GM18909 (cell line): ENCODE results near the gene POLR2F.

Experiments used
- ATAC-seq: cut with Tn5 transposase; IDR thresholded peaks from one replicate; pipeline ENCODE4 v1.9.1; 2021; ENCODE audit warnings: mild to moderate bottlenecking; ENCODE audit not compliant: unreplicated experiment, poor library complexity

POLR2F gene

DNA sequence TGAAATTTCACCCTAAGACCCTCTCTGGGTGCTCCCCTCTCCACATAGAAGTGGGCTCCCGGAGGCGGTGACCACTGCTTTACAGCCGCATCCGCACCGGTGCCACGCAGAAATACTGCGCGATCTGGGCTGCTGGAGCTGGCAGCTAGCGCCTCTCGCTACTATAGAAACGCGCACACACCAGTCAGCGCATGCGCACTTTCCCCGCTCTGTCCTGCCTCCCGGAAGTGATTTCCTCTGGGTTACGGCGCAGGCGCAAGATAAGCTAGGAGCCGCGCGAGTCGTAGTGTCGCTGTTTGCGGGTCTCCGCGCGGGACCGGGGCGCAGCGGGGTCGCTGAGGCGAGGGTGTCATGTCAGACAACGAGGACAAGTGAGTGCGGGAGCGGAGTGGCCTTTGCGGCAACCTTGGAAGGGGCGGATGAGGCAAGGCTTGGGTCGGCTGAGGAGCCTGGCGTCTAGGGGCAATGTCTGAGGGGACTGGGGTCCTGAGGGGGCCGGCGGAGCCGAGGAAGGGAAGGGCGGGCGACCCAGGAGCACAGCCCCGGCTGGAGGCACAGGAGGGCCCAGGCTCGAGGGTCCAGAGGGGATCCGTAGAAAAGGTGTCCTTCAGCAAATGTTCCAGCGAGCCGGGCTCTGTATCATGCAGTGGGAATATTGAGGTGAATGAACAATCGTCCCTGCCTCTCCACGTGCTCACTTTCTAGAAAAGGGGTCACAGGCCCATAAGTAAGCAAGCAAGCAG, at the start of gene POLR2F, which contains the start of gene C22orf23:
Gene POLR2F (plus strand): TSS at position 263 of the 743 bp plus-strand sequence. CDS start 89 bp downstream, at position 352.
Gene C22orf23 (minus strand): TSS at position 165 of the 743 bp plus-strand sequence. CDS start 452 bp downstream, outside the sequence.
- ATAC-seq, result peak; percentile 83

DNA sequence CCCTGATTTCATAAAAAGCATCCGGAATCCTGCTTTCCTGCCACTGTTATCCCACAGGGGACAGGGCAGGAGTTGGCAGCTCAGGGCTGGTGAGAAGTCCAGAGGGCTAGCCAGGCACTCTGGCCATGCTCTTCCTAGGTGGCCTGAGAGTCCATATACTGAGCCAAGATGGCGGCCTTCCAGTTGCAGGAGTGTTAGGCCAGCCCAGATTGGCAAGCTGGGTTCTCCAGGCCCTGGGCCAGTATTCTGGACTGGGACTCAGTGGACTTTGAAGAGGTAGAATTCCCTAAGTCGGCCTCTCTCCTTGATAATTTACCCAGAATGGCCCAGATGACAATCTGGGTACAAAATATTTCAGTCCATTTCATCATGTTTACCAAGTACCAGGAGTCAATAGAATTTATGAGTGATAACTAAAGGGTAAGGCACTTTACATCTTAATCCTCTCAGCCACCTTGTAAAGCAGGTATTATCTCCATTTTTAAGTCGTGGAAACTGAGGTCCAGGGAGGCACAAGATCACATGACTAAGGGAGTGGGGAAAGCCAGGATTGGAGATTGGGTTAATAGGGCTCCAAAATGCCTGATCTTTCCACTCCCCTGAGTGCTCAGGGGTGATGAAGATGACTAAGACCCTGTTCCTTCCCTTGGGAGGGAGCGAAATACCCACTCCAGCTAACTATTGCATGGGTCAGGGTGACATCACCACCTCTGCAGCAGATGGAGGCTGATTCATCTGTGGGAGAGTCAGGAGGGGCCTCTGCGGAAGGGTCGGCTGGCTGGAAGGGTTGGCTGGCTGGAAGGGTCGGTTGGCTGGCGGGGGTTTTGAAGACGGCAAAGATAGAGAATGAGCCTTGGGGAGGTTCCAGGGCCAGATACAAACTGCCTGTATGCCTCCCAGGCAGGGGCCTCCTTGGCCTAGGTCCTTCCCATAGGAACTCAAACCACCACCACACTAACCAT, 48.6 kb upstream of the POLR2F start:
- no peak for ATAC-seq

DNA sequence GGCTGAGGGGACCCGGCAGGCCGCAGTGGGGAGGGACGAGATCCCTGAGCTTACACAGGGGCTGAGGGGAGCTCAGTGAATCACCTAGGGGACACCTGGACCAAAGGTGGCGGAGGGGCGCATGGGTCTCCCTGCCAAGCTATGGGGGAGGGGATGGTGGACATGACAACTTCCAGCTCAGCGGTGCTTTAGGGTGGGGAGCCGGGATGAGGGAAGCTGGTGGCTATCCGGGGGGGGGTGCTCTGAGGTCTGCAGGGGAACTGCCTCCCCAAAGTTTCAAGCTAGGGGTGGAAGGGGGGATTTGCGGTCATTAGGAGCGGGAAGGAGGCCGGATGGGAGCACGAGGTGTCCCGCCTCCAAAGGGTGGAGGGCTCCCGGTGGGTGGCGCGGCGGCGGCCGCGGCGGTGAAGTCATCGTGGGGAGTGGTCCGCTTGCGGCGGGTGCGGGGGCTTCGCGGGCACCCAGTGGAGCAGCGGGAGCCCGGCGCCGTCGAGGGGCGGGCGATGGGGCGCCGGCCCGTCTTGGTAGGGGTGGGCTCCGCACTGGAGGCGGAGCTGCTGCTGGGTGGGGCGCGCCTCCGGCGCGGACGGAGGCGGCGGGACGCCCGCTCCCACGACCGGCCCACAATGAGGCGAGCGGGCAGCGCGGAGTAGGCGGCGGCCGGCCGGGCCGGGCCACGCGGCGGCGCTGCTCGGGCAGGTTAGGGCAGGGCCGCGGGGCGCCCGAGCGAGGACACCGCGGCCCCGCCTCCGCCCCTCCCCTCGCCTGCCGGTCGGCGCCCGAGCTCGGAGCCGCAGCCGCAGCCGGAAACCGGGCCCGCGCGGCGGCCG, 47.8 kb upstream of the POLR2F start, which contains the start of gene MICALL1:
Gene MICALL1 (plus strand): TSS at position 764 of the 830 bp plus-strand sequence. CDS start 126 bp downstream, outside the sequence.
- ATAC-seq, result peak; percentile 78

DNA sequence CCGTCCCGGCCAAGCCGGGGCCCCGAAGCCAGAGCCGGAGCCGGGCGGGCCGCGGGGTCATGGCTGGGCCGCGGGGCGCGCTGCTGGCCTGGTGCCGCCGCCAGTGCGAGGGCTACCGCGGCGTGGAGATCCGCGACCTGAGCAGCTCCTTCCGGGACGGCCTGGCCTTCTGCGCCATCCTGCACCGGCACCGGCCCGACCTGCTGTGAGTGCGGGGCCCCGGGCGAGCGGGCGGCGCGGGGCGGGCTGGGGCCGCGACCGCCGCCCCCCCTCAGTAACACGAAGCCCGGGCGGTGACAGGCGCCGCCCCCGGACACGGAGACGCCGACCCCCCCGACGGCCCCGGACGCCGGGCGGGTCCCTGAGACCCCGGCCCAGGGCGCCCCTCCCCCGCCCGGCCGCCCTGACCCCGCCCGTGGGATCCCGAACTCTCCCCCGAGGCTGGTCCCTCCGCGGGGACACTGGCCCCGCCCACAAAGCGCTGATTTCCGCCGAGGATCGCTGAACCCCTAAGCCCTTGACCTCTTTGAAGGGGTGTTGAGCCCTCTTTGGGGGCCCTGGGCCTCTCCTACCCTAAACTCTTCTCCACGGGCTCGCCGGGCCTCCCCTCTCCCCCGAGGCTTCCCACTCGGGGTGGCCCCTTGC, 47.0 kb upstream of the POLR2F start:
- peak; percentile 21 for ATAC-seq

DNA sequence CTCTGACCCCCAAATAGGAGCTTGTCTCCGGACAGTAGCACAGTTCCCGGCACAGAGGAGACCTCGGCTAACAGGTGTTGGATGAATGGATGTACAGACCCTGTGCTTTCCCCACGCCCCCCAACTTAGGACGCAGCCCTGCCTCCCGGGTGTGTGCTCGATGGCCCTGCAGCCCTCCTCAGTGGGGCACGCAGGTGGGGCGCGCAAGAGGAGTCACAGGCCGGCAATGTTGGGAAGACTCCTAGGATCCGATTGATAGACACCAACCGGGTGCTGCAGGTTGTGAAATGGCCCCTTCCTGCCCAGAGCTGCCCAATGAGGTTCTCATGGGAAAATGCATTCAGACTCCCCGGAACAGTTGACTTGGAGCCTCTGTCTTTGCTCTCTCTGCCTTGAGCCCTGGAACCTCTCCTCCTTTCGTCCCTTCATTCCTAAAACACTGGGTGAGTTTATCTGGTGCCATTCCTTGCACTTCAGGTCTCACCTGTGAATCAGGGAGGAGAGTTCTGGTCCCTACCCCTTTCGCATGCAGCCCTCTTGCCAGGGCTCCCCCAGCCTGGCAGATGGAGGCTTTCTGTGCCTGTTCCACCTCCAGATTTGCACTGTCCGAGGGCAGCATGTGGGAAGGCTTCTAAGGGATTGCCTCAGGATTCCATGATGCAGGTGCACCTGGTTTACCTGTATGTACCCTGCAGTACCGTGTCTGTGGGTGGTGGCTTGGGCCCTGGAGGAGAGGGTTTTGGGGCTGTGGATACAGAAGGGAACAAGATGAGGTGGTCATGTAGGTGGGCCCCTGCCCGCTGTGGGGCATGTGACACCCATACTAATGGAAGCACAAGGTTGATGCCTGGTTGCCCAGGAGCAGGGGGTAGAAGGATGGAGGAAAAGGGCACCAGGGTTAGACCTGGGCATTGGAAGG, 46.2 kb upstream of the POLR2F start:
- ATAC-seq, result no peak

DNA sequence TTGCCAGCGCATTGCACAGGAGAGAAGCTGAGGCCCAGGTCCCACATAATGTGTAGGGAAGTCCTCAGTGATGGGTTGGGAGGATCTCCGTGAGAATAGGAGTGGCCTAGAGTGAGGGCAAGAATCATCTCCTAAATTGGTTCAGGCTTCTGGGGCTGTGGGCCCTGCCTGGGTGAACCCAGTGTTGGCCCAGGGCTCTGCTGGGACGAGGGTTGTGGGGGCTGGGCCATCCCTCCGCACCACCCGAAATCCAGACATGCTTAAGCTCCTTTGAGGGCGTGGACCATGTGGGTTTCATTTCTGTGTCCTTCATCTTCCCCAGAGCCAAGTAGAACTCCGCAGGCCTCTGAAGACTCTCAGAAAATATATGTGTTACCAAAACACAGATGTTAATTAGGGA, 43.7 kb upstream of the POLR2F start:
- ATAC-seq, result no peak

DNA sequence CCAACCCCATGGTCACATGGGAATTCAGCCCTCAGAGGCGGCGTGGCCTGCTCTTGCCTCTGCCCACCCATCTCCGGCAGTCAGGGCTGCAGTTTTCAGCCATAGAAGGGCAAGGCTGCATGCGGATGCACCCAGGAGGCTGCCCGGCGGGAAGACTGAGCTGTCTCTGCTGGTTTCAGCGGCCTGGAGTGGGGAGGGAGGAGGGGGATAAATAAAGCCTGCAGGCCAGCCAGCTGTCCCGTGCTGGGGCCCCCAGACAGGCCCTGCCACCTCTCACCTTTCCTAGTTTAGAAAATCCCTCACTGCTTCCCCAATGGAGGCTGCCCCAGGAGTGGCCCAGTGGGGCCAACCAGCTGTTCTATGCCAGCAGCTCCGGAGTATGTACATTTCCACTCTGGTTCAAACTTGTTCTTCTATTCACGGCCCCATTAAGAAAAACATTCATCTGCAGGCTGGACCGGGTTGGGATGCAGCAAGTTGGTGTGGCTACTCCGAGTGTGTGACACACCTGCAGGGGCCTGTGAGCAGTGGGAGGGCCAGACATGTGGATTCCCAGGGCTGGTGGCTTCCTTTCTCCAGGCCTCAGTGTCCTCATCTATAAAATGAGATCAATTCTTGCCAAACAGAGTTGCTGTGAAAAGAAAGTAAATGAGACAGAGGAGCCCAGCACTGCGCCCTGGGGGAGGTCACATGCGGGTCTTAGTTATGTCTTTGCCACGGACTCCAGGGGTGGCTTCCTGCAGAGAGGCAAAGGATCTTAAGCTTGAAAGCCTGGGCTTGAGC, 42.4 kb upstream of the POLR2F start:
- no peak for ATAC-seq

DNA sequence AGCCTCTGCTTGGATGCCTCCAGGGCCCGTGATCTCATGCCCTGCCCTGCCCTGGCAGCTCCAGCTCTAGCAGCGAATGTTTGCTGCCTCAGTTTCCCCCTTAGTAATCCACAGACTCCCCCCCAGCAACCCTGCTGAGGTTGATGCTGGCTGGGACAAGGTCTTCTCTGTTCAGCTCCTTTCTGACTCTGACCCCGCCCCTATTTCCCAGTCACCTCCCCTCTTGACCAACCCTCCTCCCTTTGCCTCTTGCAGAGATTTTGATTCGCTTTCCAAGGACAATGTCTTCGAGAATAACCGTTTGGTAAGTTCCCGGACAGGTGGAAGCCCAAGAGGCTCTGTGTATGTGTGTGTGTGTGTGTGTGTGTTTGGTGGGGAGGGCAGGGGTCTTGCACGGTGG, 41.8 kb upstream of the POLR2F start:
- no peak for ATAC-seq

DNA sequence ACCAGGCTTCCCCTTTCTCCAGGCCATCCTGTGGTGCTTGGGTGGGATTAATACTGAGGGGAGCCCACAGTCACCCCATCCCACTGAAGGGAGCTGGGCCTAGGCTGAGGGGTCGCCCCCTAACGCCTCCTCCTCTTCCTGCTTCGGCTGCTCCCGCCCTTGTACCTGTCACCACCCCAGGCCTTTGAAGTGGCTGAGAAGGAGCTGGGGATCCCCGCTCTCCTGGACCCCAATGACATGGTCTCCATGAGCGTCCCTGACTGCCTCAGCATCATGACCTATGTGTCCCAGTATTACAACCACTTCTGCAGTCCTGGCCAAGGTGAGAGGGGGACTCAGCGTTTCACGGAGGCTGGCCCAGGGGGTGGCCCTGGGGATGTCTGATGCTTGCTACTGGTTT, 41.3 kb upstream of the POLR2F start:
- ATAC-seq, result no peak

DNA sequence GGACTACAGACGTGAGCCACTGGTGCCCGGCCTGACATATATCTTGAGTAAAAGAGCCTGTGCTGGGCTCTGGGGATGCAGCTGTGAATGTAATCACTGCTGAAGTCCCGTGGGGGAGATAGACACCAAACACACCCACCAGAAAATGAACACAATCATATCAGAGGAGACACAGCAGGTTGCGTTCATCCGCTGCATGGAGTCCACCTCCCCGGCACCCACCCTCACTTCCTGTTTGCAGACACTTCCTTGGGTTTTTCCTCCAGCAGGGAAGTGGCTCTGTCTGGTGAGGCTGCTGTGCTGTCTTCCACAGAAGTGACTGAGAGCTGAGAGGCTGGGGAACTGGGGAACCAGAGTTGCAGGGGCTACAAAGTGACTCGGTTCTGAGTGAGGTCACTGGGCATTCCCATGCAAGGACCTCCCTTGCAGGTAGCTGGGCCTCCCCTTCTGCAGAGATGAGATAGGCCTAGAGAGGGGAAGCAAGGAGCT, 40.2 kb upstream of the POLR2F start:
- ATAC-seq, result no peak

DNA sequence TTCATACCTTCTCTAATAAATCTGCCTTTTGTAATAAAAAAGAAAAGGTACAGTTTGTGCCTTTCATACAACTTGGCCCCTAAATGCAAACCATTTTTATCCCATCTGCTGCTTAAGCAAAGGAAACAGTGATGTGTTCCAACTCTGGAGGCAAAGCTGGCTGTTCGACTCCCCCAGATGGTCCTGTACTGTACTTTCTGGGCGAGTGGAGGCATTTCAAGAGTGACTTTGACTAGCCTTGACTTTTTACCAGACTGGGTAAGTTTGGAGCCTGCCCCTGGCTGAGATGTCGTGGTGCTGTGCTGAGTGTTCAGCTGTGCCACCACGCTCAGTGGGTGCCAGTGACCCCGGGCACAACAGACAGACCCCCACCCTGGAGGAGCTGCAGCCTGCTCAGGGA, 37.2 kb upstream of the POLR2F start:
- ATAC-seq, result no peak

DNA sequence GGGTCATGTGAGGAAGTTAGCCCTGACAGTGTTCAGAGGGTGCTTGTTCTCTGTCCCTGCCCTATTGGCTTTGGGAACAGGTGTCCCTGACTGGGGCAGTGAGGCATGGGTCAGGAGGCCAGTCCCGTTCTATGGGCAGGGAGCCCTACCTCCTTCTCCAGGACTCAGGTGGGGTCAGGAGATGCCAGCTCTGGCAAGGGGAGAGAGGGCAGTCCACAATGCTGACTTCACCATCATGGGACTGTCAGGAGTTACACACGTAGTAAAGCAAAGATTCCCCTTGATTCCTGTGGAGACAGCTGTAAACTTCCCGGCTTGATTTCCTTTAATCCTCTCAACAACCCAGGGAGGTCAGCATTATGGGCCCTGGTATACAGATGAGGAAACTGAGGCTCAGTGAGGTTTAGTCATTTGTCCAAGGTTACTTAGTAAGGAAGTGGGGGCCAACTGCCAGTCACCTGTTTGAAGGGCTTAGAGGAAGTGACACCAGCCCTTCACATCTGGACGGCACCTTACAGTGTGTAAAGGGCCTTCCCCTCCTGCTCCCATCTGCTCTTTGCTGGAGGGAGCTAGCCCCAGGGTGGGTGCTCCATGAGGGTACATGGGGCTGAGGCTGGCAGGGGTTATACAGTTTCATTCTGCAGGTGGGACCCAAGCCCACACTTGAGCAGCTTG, 35.5 kb upstream of the POLR2F start:
- ATAC-seq, result no peak

DNA sequence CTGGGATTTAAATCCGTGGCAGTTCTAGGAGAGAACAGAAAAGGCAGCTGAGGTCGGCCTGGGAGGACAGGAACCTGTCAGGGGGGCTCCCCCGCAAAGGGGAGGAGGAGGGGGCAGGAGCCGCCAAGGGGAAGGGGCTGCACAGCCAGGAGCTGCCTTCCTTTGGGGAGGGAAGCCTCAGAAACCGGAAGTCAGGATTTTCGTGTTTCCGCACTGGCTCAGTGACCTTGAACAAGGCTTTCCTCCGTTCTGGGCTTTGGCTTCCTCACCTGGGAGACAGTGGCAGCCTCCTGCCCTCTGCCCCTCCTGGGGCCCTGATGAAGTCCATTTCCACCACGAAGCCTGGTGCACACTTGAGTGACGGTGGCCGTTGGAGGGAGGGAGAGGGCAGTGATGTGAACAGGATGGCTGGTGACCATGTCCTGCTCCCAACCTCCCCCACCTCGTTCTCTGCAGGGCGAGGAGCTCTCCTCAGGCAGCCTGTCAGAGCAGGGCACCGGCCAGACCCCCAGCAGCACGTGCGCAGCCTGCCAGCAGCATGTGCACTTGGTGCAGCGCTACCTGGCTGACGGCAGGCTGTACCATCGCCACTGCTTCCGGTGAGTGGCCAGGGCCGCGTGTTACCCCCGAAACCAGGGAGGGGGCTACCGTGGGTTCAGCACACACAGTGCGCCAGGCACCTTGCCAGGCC, 34.8 kb upstream of the POLR2F start:
- no peak for ATAC-seq

DNA sequence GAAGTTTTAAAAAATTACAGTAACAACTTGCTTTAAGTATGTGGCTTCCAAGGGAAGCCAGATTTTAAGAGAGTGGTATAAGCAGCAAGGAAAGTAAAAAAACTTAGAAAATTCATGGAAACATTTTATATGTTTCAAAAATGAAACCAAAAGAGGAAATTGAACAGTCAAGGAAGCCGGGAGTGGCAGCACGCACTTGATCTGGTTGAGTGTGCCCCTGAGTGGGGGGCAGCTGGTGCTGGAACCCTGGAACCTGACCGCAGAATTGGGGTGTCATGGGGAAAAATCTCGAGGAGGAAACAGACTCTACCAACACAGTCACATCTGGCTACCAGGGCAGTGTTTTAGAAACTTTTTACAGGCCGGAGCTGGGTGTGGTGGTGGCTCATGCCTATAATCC, 33.4 kb upstream of the POLR2F start:
- ATAC-seq, result no peak

DNA sequence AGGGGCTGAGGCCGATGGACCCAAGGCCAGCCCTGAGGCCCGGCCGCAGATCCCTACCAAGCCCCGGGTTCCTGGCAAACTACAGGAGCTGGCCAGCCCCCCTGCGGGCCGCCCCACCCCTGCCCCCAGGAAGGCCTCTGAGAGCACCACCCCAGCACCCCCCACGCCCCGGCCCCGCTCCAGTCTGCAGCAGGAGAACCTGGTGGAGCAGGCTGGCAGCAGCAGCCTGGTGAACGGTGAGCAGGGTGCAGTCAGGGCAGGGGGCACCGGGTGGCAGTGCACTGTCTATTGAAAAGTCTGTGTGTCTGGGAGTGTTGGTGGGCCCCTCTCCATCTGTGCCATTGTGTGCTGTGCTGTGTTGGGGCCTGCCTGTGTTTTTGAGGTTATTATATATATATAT, 31.3 kb upstream of the POLR2F start:
- ATAC-seq, result no peak

DNA sequence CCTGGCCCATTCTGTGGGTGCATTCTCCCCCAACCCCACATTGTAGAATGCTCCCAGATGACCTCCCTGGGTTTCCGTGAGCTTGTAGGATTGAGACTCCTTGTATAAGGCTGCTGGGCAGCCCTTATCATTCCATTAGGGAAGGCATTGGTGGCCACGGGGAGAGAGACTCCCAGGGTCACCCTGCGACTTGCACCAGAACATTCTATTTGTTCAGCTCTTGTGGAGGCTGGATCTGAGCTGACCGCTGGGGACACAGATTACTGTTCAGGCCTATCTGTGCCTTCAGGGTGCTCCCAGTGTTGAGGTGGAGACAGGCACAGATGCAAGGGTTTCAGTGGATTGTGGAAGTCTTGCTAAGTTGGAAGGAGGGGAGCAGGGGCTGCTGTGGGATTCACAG, 29.6 kb upstream of the POLR2F start:
- no peak for ATAC-seq
